ENCODE data around the gene DNER. TPM values are rescaled to one million over a fixed set of nuclear protein-coding genes. Genes with fewer than 3 reads are reported as not detected.

Gene DNER
- total and polyA plus RNA-seq, 2 experiments from 2014 or later, result 4.7 to 8.8 TPM

DNA sequence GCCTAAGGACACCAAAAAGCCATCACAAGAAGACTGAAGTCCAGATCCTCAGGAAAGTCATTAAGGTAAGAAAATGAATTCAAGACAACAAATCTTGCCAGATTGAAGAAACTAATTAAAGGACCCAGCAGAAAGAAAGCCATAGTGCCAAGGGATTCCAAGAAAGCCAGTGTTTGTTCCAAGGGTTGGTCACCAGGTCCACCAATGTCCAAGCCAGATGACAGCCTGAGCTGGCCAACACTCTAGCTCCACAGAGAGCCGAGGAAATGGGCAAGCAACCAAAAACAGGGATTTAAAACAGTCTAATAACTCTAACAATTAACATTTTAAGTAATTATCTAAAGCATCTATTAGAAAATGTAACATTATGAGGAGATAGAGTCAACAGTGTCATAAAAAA lies 49.2 kb downstream of the DNER start (continued):
- TF ChIP-seq, protein P1, sequence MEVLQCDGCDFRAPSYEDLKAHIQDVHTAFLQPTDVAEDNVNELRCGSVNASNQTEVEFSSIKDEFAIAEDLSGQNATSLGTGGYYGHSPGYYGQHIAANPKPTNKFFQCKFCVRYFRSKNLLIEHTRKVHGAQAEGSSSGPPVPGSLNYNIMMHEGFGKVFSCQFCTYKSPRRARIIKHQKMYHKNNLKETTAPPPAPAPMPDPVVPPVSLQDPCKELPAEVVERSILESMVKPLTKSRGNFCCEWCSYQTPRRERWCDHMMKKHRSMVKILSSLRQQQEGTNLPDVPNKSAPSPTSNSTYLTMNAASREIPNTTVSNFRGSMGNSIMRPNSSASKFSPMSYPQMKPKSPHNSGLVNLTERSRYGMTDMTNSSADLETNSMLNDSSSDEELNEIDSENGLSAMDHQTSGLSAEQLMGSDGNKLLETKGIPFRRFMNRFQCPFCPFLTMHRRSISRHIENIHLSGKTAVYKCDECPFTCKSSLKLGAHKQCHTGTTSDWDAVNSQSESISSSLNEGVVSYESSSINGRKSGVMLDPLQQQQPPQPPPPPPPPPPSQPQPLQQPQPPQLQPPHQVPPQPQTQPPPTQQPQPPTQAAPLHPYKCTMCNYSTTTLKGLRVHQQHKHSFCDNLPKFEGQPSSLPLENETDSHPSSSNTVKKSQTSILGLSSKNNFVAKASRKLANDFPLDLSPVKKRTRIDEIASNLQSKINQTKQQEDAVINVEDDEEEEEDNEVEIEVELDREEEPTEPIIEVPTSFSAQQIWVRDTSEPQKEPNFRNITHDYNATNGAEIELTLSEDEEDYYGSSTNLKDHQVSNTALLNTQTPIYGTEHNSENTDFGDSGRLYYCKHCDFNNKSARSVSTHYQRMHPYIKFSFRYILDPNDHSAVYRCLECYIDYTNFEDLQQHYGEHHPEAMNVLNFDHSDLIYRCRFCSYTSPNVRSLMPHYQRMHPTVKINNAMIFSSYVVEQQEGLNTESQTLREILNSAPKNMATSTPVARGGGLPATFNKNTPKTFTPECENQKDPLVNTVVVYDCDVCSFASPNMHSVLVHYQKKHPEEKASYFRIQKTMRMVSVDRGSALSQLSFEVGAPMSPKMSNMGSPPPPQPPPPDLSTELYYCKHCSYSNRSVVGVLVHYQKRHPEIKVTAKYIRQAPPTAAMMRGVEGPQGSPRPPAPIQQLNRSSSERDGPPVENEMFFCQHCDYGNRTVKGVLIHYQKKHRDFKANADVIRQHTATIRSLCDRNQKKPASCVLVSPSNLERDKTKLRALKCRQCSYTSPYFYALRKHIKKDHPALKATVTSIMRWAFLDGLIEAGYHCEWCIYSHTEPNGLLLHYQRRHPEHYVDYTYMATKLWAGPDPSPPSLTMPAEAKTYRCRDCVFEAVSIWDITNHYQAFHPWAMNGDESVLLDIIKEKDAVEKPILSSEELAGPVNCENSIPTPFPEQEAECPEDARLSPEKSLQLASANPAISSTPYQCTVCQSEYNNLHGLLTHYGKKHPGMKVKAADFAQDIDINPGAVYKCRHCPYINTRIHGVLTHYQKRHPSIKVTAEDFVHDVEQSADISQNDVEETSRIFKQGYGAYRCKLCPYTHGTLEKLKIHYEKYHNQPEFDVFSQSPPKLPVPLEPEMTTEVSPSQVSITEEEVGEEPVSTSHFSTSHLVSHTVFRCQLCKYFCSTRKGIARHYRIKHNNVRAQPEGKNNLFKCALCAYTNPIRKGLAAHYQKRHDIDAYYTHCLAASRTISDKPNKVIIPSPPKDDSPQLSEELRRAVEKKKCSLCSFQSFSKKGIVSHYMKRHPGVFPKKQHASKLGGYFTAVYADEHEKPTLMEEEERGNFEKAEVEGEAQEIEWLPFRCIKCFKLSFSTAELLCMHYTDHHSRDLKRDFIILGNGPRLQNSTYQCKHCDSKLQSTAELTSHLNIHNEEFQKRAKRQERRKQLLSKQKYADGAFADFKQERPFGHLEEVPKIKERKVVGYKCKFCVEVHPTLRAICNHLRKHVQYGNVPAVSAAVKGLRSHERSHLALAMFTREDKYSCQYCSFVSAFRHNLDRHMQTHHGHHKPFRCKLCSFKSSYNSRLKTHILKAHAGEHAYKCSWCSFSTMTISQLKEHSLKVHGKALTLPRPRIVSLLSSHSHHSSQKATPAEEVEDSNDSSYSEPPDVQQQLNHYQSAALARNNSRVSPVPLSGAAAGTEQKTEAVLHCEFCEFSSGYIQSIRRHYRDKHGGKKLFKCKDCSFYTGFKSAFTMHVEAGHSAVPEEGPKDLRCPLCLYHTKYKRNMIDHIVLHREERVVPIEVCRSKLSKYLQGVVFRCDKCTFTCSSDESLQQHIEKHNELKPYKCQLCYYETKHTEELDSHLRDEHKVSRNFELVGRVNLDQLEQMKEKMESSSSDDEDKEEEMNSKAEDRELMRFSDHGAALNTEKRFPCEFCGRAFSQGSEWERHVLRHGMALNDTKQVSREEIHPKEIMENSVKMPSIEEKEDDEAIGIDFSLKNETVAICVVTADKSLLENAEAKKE (CRISPR knock-in tag; IDR thresholded peaks at IDR 0.05), result no peak
- no peak for TF ChIP-seq CREB1 (CRISPR knock-in tag; IDR thresholded peaks at IDR 0.05; ENCODE audit: low read depth)
- TF ChIP-seq ETS1 (IDR thresholded peaks at IDR 0.05), result no peak
- TF ChIP-seq POLR2AphosphoS5 (IDR thresholded peaks at IDR 0.05; ENCODE audit: low read depth), result no peak
- TF ChIP-seq STAT1 (IDR thresholded peaks at IDR 0.05; ENCODE audit: unreplicated experiment), result no peak
- TF ChIP-seq JUNB (IDR thresholded peaks at IDR 0.05; ENCODE audit: unreplicated experiment), result no peak

GRCh38 chr2:229661478-229661877 lies 52.9 kb downstream of the DNER start:
- DNase-seq (ENCODE audit: low spot score) (no peak), ATAC-seq (no peak)
- Histone ChIP-seq H3K9me2 (ENCODE audit: insufficient read depth) (no peaks in the 10 kb centered on the region), H3K79me2 (replicated peaks; ENCODE audit: insufficient read depth) (no peaks in the 10 kb centered on the region), H3K36me3 (ENCODE audit: insufficient read depth) (no peaks in the 10 kb centered on the region), H3K4me1 (ENCODE audit: insufficient read depth) (no peaks in the 10 kb centered on the region), H3K27ac (ENCODE audit: low read depth) (no peak overlapping the region), H2AFZ (no peak overlapping the region), H4K20me1 (replicated peaks; ENCODE audit: insufficient read depth) (no peaks in the 10 kb centered on the region), H3K4me3 (no peak overlapping the region), H3F3A (replicated peaks; ENCODE audit: low read depth) (no peaks in the 10 kb centered on the region), H3K4me2 (no peak overlapping the region), H3K27me3 (ENCODE audit: insufficient read depth) (no peaks in the 10 kb centered on the region)
- no peaks in the 10 kb centered on the region for H3K36me3 Mint-ChIP-seq (ENCODE audit: low read depth)
- no peaks in the 10 kb centered on the region for H3K9me3 Mint-ChIP-seq
- no peak overlapping the region for H3K27ac Mint-ChIP-seq
- no peak overlapping the region for H3K4me3 Mint-ChIP-seq
- peaks cover 2% of the 10 kb centered on the region for H3K27me3 Mint-ChIP-seq (ENCODE audit: insufficient read depth, low read depth, poor library complexity)
- H3K4me1 Mint-ChIP-seq, result no peaks in the 10 kb centered on the region
- no peak for TF ChIP-seq CREB1 (CRISPR knock-in tag; IDR thresholded peaks at IDR 0.05; ENCODE audit: low read depth)
- TF ChIP-seq, protein P2, sequence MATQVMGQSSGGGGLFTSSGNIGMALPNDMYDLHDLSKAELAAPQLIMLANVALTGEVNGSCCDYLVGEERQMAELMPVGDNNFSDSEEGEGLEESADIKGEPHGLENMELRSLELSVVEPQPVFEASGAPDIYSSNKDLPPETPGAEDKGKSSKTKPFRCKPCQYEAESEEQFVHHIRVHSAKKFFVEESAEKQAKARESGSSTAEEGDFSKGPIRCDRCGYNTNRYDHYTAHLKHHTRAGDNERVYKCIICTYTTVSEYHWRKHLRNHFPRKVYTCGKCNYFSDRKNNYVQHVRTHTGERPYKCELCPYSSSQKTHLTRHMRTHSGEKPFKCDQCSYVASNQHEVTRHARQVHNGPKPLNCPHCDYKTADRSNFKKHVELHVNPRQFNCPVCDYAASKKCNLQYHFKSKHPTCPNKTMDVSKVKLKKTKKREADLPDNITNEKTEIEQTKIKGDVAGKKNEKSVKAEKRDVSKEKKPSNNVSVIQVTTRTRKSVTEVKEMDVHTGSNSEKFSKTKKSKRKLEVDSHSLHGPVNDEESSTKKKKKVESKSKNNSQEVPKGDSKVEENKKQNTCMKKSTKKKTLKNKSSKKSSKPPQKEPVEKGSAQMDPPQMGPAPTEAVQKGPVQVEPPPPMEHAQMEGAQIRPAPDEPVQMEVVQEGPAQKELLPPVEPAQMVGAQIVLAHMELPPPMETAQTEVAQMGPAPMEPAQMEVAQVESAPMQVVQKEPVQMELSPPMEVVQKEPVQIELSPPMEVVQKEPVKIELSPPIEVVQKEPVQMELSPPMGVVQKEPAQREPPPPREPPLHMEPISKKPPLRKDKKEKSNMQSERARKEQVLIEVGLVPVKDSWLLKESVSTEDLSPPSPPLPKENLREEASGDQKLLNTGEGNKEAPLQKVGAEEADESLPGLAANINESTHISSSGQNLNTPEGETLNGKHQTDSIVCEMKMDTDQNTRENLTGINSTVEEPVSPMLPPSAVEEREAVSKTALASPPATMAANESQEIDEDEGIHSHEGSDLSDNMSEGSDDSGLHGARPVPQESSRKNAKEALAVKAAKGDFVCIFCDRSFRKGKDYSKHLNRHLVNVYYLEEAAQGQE (IDR thresholded peaks at IDR 0.05; ENCODE audit: unreplicated experiment), result no peak
- TF ChIP-seq POLR2AphosphoS5 (IDR thresholded peaks at IDR 0.05; ENCODE audit: low read depth), result no peak
- no peak for TF ChIP-seq ETS1 (IDR thresholded peaks at IDR 0.05)
- no peak for TF ChIP-seq ZNF114 (CRISPR knock-in tag; IDR thresholded peaks at IDR 0.05)
- TF ChIP-seq, protein P3, sequence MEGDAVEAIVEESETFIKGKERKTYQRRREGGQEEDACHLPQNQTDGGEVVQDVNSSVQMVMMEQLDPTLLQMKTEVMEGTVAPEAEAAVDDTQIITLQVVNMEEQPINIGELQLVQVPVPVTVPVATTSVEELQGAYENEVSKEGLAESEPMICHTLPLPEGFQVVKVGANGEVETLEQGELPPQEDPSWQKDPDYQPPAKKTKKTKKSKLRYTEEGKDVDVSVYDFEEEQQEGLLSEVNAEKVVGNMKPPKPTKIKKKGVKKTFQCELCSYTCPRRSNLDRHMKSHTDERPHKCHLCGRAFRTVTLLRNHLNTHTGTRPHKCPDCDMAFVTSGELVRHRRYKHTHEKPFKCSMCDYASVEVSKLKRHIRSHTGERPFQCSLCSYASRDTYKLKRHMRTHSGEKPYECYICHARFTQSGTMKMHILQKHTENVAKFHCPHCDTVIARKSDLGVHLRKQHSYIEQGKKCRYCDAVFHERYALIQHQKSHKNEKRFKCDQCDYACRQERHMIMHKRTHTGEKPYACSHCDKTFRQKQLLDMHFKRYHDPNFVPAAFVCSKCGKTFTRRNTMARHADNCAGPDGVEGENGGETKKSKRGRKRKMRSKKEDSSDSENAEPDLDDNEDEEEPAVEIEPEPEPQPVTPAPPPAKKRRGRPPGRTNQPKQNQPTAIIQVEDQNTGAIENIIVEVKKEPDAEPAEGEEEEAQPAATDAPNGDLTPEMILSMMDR (conservative IDR thresholded peaks at IDR 0.05; ENCODE audit: low read depth in 2 of 2), result no peak
- no peak for TF ChIP-seq STAT1 (IDR thresholded peaks at IDR 0.05; ENCODE audit: unreplicated experiment)
- no peak for TF ChIP-seq NANOG (IDR thresholded peaks at IDR 0.05; ENCODE audit: borderline replicate concordance)
- TF ChIP-seq EZH2phosphoT487 (IDR thresholded peaks at IDR 0.05; ENCODE audit: unreplicated experiment), result no peak
- TF ChIP-seq JUNB (IDR thresholded peaks at IDR 0.05; ENCODE audit: unreplicated experiment), result no peak

Measured in GM23338 (cell line).